Skin of body (tissue), 2 donors: Measurements from ENCODE around the gene OTOG. TPM values are rescaled to one million over a fixed set of nuclear protein-coding genes. Genes with fewer than 3 reads are reported as not detected.

Experiments
- DNase-seq: peaks from one replicate; lab custom pipeline; 2025; lab: John Stamatoyannopoulos, UW
- total RNA-seq: library from RNA; depleted of rRNA; stranded (reverse); fragments of >200 nt; gene quantifications from one replicate; pipeline ENCODE4 v1.2.3, GENCODE V29; 2014

Gene OTOG
- total RNA-seq, 1 donor from 2014 or later = under 0.01 TPM

GRCh38 chr11:17517186-17517585 is 29.9 kb upstream of the OTOG start:
- DNase-seq = no peak

DNA sequence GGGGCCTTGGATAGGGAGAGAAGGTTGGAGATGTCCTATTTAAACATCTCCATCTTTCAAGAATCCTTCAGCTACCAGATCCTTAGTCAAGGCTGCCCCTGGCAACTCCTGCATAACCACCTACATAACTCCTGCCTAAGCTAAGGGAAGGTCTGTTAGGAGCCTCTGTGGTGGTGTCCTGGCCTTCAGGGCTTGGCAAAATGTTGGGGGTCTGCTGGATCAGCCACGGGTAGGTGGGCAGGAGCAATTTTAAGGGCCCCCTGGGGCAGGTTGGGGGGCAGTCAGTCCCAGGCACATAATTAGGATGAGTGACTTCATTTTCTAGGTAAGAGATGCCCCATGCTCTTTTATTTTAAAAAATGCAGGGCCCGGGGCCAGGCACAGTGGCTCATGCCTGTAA is 28.7 kb upstream of the OTOG start:
- DNase-seq = no peak

DNA sequence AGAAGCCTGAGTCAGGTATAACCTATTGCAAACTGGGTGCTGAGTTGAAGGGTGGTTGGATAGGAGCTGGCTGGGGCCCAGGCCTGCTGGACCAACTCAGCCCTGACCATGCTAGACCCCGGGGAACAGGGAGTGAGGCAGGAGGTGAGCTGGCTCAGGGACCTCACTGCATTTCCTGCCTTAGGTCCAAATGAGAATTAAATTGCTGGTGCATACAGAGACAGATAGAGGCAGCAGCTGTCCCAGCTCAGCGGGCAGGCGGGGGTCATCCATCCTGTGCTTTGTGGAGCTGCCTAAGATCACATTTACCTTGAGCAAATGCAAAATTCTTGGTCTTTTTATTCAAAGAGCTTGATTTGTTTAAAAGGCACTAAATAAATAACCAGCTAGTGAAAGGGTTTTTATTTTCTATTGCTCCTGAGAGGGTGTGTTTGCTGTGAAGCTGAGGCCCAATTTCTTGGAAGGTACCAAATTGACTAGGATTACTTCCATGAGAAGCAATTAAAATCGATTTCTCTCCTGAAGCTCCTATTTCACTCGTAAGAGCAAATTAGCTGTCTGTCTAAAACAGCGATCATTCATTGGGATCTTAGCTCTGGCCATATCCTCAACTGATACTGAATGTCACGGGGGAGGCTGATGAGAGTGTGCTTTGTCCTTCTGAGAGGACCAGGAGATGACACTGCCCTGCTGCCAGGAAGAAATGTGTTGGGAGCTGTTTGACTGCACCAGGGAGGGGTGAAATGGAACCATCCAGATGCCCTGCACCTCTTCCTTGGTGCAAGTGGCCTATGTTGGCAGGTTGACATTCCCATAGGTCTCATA is 27.8 kb upstream of the OTOG start:
- DNase-seq = no peak

DNA sequence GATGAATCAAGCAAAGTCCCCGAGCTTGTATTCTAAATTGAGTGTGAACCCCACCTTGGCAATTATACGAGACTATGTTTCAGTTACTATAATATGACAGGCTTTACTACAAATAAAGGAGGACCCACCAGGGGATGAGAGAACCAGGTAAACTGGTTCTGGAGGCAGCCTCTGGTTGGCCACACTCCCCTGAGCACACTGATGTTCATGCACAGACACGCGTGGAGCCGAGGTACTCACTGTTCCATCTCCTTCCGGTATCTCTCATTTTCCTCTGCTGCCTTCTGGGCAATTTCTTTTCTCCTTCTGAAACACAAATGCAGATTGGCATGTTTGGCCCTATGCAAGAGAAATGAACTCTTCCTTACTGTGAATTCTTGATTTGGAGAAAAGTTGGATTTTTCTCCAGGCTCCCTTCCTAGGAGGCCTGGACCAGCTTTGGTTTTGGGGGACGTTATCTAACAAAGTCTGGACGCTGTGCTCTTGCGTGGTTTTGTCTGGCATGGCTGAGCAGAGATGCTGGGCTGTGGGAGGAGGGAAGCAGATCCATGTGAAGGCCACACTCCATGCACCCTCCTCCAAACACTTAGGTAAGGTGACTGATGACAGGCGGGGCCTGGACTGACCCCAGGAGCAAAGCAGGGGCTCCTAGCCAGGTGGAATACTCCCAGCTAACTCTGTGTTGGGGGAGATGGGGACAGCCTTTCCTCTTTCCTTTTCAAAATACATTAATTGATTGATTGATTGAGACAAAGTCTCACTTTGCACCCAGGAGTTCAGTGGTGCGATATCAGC is 25.8 kb upstream of the OTOG start:
- DNase-seq = no peak

DNA sequence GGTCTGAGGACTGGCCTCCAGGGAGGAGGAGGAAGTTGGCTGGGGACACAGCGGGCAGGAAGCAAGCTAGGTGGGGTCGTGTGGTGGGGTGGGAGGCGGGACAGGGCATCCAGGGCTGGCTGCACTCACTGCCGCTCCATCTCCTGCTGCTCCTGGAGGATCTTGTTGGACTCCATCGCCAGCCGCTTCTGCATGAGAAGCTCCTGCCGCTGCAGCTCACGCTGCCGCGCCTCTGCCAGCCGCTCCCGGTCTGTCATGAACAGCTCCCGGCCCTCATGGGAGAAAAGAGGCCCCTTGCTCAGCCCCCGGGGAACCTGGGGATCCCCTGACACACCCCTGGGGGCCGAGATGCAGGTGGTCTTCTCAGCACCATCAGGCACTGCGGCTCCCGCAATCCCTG is 24.4 kb upstream of the OTOG start:
- DNase-seq = no peak

DNA sequence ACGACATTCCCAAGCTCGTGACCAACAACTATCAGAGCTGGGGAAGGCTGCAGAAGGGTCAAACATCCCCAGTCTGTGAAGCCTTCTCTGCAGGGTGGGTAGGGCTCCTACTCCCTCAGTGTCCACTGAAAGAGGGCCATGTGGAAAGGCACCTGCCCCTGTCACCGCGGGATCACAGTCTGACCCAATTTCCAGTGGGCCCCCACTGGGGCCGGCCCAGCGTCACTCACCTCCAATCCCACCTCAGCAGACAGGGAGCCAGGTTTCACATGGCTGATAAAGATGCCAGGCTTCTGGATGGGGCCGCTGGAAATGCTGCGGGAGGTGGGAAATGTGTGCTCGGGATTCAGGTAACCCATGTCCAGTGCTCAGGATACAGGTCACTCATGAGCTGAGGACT is 22.8 kb upstream of the OTOG start:
- no peak for DNase-seq

DNA sequence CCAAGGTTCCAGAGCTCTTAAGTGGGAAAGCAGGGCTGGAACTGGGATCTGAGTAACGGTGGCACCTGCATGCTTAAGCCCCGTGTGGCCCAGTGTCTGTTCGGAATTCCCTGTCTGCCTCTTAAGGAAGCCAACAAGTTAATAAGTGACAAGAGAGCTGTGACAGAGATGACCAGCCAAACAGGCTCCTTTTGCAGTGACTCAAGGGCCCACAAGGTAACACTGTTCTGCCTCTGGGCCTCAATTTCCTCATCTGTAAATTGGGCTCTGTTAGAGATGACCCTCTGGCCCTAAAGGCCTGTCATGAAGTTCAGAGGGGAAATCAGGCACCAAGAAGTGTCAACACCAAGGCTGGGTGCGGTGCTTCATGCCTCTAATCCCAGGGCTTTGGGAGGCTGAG is 21.5 kb upstream of the OTOG start:
- no peak for DNase-seq

- no peak for DNase-seq
Observed at GRCh38 chr11:17526326-17526725, 20.7 kb upstream of the OTOG start.

- DNase-seq = no peak
Observed at GRCh38 chr11:17526931-17527627, 20.0 kb upstream of the OTOG start.

DNA sequence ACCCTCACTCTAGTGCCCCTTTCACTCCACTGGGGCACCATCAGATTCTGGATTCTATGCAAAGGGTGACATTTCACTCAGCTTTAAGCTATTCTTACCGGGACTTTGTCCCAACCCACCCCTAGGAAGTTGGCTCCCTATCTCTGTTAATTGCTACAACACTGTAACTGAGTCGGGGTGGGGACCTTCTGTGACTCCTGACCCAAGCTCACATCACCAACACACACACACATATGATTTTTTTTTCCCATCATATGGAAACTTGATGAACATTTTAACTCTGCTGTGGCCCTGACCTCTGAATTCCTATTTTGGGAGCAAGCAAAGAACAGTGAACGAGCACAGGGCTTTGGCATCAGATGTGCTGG is 19.4 kb upstream of the OTOG start:
- no peak for DNase-seq

- no peak for DNase-seq
Observed at GRCh38 chr11:17528181-17528691, 18.8 kb upstream of the OTOG start.

DNA sequence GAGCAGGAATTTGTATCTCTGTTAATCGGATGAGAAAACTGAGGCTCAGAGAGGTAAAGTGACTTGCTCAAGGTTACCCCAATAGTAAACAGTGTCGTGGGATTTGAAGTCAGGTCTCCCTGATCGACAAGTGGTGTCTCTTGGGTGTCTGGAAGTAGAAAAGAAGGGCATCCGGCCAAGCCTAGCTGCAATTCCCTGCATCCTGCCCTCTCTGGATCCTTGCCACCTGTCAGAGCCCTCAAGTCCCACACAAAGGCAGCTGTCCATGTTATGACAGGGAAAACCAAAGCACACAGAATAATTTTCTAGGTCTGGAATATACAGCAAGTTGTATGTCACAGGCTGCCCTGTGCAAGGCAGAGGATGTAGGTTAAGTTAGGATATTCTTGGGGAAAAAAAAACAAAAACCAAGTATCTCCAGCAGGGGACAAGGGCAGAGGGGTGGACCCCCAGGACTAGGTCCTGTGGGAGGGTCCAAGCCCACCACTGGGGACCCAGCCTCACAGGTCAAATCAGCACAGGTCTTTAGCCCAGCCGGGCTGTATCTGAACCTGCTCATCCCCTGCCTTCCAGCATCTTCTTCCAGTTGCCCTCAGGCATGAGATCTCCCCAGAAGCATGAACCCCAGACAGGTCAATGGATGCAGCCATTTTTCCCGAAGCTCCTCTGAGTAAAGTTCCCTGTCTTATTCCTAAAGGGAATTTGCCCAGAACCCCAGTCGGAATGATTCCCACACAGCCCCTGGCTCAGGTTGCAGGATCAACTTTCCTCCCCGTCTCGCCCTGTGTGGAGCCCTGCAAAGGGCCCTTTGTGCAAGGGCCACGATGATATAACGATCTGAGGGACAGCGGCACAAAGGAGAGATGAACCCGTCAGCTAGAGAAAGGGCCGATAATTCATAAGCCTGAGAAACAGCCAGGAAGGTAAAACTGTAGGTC is 17.9 kb upstream of the OTOG start:
- no peak for DNase-seq

GRCh38 chr11:17529844-17530185 is 17.2 kb upstream of the OTOG start:
- no peak for DNase-seq

- no peak for DNase-seq
Observed at GRCh38 chr11:17531071-17531600, 15.9 kb upstream of the OTOG start.

- DNase-seq = no peak
Observed at GRCh38 chr11:17531636-17532113, 15.4 kb upstream of the OTOG start.

DNA sequence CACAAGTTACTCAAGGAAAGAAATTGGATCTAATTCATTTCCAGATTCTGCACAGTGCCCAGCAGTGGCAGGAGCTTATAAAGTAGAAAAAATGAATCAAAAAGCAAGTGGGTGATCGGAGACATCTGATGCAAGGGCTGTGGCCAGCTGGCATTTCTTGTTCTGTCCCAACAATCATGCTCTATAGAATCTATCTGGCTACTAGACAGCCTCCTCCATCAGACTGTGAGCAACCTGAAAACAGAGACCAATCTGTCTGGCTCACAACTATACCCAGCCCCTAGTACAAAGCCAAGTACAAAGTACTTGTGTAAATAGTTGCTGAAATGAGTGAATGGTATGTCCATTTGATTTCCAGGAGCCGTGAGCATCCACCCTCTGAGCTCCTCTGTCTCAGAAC is 14.3 kb upstream of the OTOG start:
- no peak for DNase-seq

GRCh38 chr11:17533341-17533740 is 13.7 kb upstream of the OTOG start:
- DNase-seq = no peak

DNA sequence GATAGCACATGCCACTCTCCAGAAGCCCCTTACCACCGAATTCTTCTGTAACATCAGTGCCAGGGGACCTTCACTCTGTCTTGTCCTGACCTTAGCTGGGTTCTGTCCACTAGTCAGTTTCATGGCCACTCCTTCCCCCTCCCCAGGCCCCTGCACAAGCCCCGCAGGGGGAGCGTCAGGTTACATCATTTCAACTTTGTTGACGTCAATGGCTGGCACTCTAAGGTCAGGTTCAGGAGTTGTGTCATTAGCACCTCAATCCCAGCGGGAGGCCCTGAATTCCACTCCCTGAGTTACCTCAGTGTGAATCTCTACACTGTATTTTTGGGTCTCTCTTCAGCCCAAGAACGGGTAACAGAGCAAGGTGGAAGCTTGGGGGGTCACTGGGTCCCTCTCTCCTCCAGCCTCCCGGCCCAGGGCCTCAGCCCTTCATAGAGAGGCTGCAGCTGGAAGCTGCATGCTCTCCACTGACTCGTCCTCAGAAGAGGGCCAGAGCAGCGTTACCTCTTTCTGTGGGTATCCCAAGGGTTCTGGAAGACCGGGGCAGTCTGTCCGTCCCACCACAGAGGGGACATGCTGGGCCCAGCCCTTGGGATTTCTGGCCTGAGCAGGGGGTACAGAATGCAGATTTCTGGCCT is 13.2 kb upstream of the OTOG start:
- DNase-seq = no peak

- no peak for DNase-seq
Observed at GRCh38 chr11:17535488-17535887, 11.6 kb upstream of the OTOG start.

DNA sequence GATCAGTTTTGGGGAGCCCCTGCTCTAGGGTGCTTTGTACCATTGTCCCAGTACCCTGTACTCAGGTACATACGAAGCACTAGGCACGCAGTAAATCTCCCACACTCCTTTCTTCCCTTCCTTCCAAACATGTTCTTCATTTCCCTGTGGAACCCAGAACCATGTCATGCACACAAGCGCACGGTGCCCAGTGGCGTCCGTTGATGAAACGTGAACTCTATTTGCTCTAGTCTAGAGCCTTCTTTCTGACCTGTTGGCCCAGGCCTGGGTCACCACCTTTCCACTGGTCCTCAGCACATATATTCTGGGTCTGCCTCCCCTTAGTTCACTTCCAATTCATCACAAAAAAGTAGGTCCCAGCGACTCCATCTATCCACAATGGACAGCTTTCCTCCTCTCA is 9.8 kb upstream of the OTOG start:
- no peak for DNase-seq
